ENCODE measurements around the gene TTC28. TPM values are rescaled to one million over a fixed set of nuclear protein-coding genes. Genes with fewer than 3 reads are reported as not detected.

The TTC28 gene
- total RNA-seq, 4 donors from 2014 or later = 35.1 to 138 (median 50.8) TPM

- no peaks in the 10 kb centered on the region for H3K9me3 ChIP-seq
- H3K36me3 ChIP-seq = peaks cover 0 to 95% of the 10 kb centered on the region in 2 donors
- no peak for ATAC-seq
- H3K4me1 ChIP-seq = no peaks in the 10 kb centered on the region
- TF ChIP-seq CTCF (IDR thresholded peaks at IDR 0.05) (no peak), POLR2A (IDR thresholded peaks at IDR 0.05) (no peak), POLR2AphosphoS5 (IDR thresholded peaks at IDR 0.05) (no peak), EP300 (IDR thresholded peaks at IDR 0.05) (no peak)
- no peak overlapping the region for H3K4me3 ChIP-seq
- no peaks in the 10 kb centered on the region for H3K27me3 ChIP-seq
- no peak overlapping the region for H3K27ac ChIP-seq
- 90% methylated on average over 2 of the region's 4 CpGs; no CpG with 5 or more reads in 1 of the 2 donors for WGBS, 2 donors (ENCODE audit: low coverage in 1 of 2)
Observed at GRCh38 chr22:27997538-27997937, 682.1 kb downstream of the TTC28 start.

- 80 to 96% methylated on average over 1 to 5 of the region's 7 CpGs for WGBS, 2 donors (ENCODE audit: low coverage in 1 of 2)
- TF ChIP-seq EP300 (IDR thresholded peaks at IDR 0.05) (no peak), POLR2A (IDR thresholded peaks at IDR 0.05) (no peak), CTCF (IDR thresholded peaks at IDR 0.05) (no peak), POLR2AphosphoS5 (IDR thresholded peaks at IDR 0.05) (no peak)
- H3K4me1 ChIP-seq = no peaks in the 10 kb centered on the region
Observed at GRCh38 chr22:27996981-27997380, 682.7 kb downstream of the TTC28 start.

GRCh38 chr22:27996529-27996925 lies 683.1 kb downstream of the TTC28 start:
- TF ChIP-seq POLR2A (IDR thresholded peaks at IDR 0.05) = no peak
- TF ChIP-seq POLR2AphosphoS5 (IDR thresholded peaks at IDR 0.05) = no peak
- no peak for TF ChIP-seq CTCF (IDR thresholded peaks at IDR 0.05)
- no peak for TF ChIP-seq EP300 (IDR thresholded peaks at IDR 0.05)
- no peaks in the 10 kb centered on the region for H3K9me3 ChIP-seq
- H3K4me1 ChIP-seq = peaks cover 0 to 3% (median 3%) of the 10 kb centered on the region in 3 donors
- no peak overlapping the region for H3K4me3 ChIP-seq
- ATAC-seq = no peak
- 79 to 87% methylated on average over 3 of the region's 6 CpGs for WGBS, 2 donors (ENCODE audit: low coverage in 1 of 2)
- no peaks in the 10 kb centered on the region for H3K27me3 ChIP-seq
- H3K36me3 ChIP-seq = peaks cover 0 to 97% of the 10 kb centered on the region in 2 donors
- no peak overlapping the region for H3K27ac ChIP-seq

More at GRCh38 chr22:27996981-27997380, 682.7 kb downstream of the TTC28 start:
- H3K9me3 ChIP-seq = no peaks in the 10 kb centered on the region
- no peak overlapping the region for H3K27ac ChIP-seq
- no peak for ATAC-seq
- H3K27me3 ChIP-seq = no peaks in the 10 kb centered on the region
- H3K4me3 ChIP-seq = no peak overlapping the region
- peaks cover 0 to 96% of the 10 kb centered on the region in 2 donors for H3K36me3 ChIP-seq

GRCh38 chr22:27995801-27996528 lies 683.7 kb downstream of the TTC28 start:
- Histone ChIP-seq H3K4me3 (no peak overlapping the region), H3K36me3 (peaks cover 0 to 97% of the 10 kb centered on the region in 2 donors), H3K9me3 (no peaks in the 10 kb centered on the region), H3K4me1 (peaks cover 0 to 9% (median 4%) of the 10 kb centered on the region in 3 donors), H3K27ac (no peak overlapping the region), H3K27me3 (no peaks in the 10 kb centered on the region)
- WGBS, 2 donors (ENCODE audit: low coverage in 1 of 2) = 86 to 100% methylated on average over 2 to 4 of the region's 25 CpGs
- ATAC-seq = no peak
- TF ChIP-seq POLR2A (IDR thresholded peaks at IDR 0.05) = no peak
- TF ChIP-seq EP300 (IDR thresholded peaks at IDR 0.05) = no peak
- no peak for TF ChIP-seq POLR2AphosphoS5 (IDR thresholded peaks at IDR 0.05)
- no peak for TF ChIP-seq CTCF (IDR thresholded peaks at IDR 0.05)

Measured in gastroesophageal sphincter (tissue), 4 donors.